A673 (cell line): ENCODE results near the gene CDKN1A. TPM values are rescaled to one million over a fixed set of nuclear protein-coding genes. Genes with fewer than 3 reads are reported as not detected.

Experiments
- BruUV-seq: library from RNA; stranded (reverse); fragments of 400-500 nt; replicated peaks from 2 replicates; lab custom pipeline; 2021; lab: Mats Ljungman, UMichigan
- CTCF ChIA-PET: fragments of 300-600 bp; sonication (Branson Sonifier 250); formaldehyde crosslinking; loops from one replicate; lab custom pipeline; 2022; ENCODE audit warnings: antibody characterized with exemption; lab: Charles Lee
- POLR2A ChIA-PET: fragments of 300-600 bp; sonication (Branson Sonifier 250); formaldehyde crosslinking; loops from one replicate; lab custom pipeline; 2022; ENCODE audit warnings: antibody characterized with exemption; ENCODE audit not compliant: low non-redundant PET; lab: Charles Lee
- DNase-seq: peaks from one replicate; pipeline ENCODE4 v3.0.0-alpha.2; 2015; ENCODE audit warnings: low spot score
- H3K27ac ChIP-seq: fragments of 200-600 bp; sonication (generic); 2 replicates; pipeline ENCODE4 v1.5.1; 2016; ENCODE audit warnings: mixed run types, low read depth, mild to moderate bottlenecking, mixed read lengths, antibody characterized with exemption, low read length; ENCODE audit not compliant: poor library complexity, severe bottlenecking
- H3K27me3 ChIP-seq: fragments of 200-600 bp; sonication (generic); replicated peaks from 2 replicates; pipeline ENCODE4 v1.6.1; 2017; ENCODE audit warnings: mixed run types, low read depth, mild to moderate bottlenecking, mixed read lengths, antibody characterized with exemption, low read length; ENCODE audit not compliant: insufficient read depth, poor library complexity
- H3K36me3 ChIP-seq: fragments of 200-600 bp; sonication (generic); 2 replicates; pipeline ENCODE4 v1.6.1; 2016; ENCODE audit warnings: mixed run types, mild to moderate bottlenecking, mixed read lengths, antibody characterized with exemption, low read length; ENCODE audit not compliant: insufficient read depth, poor library complexity, severe bottlenecking
- H3K4me1 ChIP-seq: fragments of 200-600 bp; sonication (generic); 2 replicates; pipeline ENCODE4 v1.6.1; 2017; ENCODE audit warnings: mixed run types, mild to moderate bottlenecking, mixed read lengths, antibody characterized with exemption, low read length; ENCODE audit not compliant: insufficient read depth, poor library complexity, severe bottlenecking
- H3K4me3 ChIP-seq: fragments of 200-600 bp; sonication (generic); 2 replicates; pipeline ENCODE4 v1.5.1; 2016; ENCODE audit warnings: low read depth, mixed run types, mild to moderate bottlenecking, mixed read lengths, low read length; ENCODE audit not compliant: poor library complexity, severe bottlenecking
- H3K9me3 ChIP-seq: fragments of 200-600 bp; sonication (generic); 2 replicates; pipeline ENCODE4 v1.6.1; 2016; ENCODE audit warnings: mixed run types, low read depth, mild to moderate bottlenecking, mixed read lengths, antibody characterized with exemption, low read length; ENCODE audit not compliant: poor library complexity, severe bottlenecking
- EZH2 ChIP-seq: fragments of 200-600 bp; sonication (generic); IDR thresholded peaks from 2 replicates; pipeline ENCODE4 v1.6.1; 2017; ENCODE audit warnings: borderline replicate concordance, low read depth, mild to moderate bottlenecking, mixed read lengths, antibody characterized with exemption, low read length; ENCODE audit not compliant: poor library complexity, severe bottlenecking
- intact Hi-C: fragments of 100-400 bp; cut with micrococcal nuclease; formaldehyde crosslinking; loops from one replicate; pipeline ENCODE4 v1.10.0; 2022; ENCODE audit not compliant: unreplicated experiment
- total RNA-seq: library from RNA; stranded (reverse); gene quantifications from 2 replicates; pipeline ENCODE4 v1.2.3, GENCODE V29; 2021
- TF ChIP-seq, protein P1 (sequence below): fragments of 300-800, 200-600 bp; sonication (generic); conservative IDR thresholded peaks from 2 replicates; pipeline ENCODE4 v1.5.1; 2017; ENCODE audit warnings: low read depth, mild to moderate bottlenecking, antibody characterized with exemption, low read length, moderate library complexity, mixed read lengths

Gene CDKN1A
- total RNA-seq, 1 experiment from 2014 or later = 33.6 TPM

DNA sequence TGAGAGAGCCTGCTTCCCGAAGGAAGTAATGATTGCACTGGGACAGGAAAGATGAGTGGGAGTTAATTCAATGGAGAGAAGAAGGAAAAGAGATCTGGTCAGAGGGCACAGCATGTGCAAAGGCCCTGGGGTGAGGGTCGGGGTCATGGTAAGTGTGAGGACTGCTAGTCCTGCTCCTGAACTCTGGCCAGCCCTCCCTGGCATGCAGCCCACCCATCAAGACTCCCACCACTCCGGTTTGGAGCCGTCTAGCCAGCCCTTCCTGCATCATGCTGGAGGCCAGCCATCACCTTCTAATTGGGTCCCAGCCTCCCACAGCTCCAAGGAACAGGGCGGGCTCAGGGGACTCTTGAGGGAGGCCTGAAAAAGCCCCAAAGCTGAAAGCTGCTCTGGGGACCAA is 42.2 kb upstream of the CDKN1A start:
- H3K9me3 ChIP-seq = no peaks in the 10 kb centered on the region
- H3K4me3 ChIP-seq = no peak overlapping the region
- no peaks in the 10 kb centered on the region for H3K27me3 ChIP-seq
- no peak overlapping the region for H3K27ac ChIP-seq
- no peaks in the 10 kb centered on the region for H3K4me1 ChIP-seq
- ChIA-PET CTCF (no interaction called here), POLR2A (no interaction called here)
- TF ChIP-seq, protein P1, sequence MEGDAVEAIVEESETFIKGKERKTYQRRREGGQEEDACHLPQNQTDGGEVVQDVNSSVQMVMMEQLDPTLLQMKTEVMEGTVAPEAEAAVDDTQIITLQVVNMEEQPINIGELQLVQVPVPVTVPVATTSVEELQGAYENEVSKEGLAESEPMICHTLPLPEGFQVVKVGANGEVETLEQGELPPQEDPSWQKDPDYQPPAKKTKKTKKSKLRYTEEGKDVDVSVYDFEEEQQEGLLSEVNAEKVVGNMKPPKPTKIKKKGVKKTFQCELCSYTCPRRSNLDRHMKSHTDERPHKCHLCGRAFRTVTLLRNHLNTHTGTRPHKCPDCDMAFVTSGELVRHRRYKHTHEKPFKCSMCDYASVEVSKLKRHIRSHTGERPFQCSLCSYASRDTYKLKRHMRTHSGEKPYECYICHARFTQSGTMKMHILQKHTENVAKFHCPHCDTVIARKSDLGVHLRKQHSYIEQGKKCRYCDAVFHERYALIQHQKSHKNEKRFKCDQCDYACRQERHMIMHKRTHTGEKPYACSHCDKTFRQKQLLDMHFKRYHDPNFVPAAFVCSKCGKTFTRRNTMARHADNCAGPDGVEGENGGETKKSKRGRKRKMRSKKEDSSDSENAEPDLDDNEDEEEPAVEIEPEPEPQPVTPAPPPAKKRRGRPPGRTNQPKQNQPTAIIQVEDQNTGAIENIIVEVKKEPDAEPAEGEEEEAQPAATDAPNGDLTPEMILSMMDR = no peak
- no peak for TF ChIP-seq EZH2
- H3K36me3 ChIP-seq = no peaks in the 10 kb centered on the region
- intact Hi-C loops = no loop called here
- DNase-seq = no peak
- no TSS peak for BruUV-seq

DNA sequence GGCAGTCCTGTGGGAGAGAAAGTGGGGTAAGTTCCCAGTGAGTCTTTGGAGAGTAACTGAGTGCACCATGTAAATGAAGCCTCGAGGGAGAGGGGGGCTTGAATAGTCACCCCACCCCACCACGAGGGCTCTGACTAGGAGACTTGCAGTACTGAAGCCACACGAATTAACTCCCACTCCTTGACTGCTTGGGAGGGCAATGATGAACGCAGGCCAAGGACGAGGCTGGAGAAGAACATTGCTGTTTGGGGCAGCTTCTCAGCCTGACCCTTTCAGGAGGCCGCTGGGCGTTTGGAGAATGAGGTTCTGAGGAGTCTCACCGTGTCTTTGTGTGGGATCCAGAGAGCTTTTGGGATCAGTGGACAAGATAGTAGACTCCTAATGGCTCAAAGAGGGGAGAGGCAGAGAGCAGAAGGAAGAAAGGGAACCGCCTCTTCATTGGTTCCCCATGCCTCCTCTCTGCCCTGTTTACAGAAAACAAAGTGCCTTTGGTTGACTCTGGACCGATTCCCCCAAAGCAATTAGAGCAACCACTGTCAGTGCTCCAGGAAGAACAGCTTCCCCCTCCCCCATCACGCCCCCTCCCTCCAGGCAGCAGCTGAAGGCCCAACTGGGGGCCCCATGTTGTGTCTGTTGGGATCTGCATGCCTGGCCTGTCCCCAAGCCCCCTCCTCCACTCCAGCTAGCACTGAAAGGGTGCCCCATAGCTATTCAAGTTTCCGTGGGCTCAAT is 41.7 kb upstream of the CDKN1A start:
- Histone ChIP-seq H3K4me3 (no peak overlapping the region), H3K27ac (no peak overlapping the region), H3K9me3 (no peaks in the 10 kb centered on the region), H3K4me1 (no peaks in the 10 kb centered on the region), H3K36me3 (no peaks in the 10 kb centered on the region), H3K27me3 (no peaks in the 10 kb centered on the region)
- no peak for DNase-seq
- no TSS peak for BruUV-seq
- CTCF ChIA-PET = no interaction called here
- intact Hi-C loops = no loop called here
- POLR2A ChIA-PET = no interaction called here
- TF ChIP-seq, protein P1 = no peak
- no peak for TF ChIP-seq EZH2

DNA sequence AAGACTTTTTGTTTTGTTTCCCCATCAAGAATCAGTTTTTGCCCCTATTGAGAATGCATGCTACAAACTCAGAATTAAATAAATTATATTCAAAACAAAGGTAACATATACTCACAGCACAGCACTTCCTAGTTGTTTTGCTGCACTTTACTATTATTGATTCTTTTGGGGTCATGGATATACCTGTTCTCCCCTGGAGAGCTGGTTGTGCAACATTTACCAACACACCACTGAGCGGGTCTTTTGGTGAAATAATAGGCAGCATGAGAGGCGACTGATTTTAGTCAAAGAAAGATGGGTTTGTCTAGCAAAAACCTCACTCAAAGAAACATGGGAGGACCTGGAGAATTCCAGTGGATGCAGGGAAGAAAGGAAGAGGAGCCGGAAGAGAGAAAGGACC is 39.9 kb upstream of the CDKN1A start:
- H3K4me1 ChIP-seq = no peaks in the 10 kb centered on the region
- ChIA-PET POLR2A (no interaction called here), CTCF (no interaction called here)
- DNase-seq = no peak
- BruUV-seq = no TSS peak
- H3K9me3 ChIP-seq = no peaks in the 10 kb centered on the region
- H3K4me3 ChIP-seq = no peak overlapping the region
- intact Hi-C loops = no loop called here
- H3K27me3 ChIP-seq = no peaks in the 10 kb centered on the region
- TF ChIP-seq, protein P1 = no peak
- TF ChIP-seq EZH2 = no peak
- H3K27ac ChIP-seq = no peak overlapping the region
- H3K36me3 ChIP-seq = no peaks in the 10 kb centered on the region
